Urothelium cell line (cell line): ENCODE data around the gene RTEL1.
"Not testable (repeated sequence)": the region's sequence is repeated elsewhere in the genome, so short reads cannot be mapped to it uniquely, and the experiment has no call there.

Source experiments
- DNase-seq: peaks from one replicate; pipeline ENCODE4 v3.0.0; 2011; ENCODE audit warnings: low spot score, mixed read lengths
- FAIRE-seq: peaks from 2 replicates; lab custom pipeline; 2011; peaks lifted over from hg19 to GRCh38; lab: Jason Lieb, UNC

RTEL1 gene

DNA sequence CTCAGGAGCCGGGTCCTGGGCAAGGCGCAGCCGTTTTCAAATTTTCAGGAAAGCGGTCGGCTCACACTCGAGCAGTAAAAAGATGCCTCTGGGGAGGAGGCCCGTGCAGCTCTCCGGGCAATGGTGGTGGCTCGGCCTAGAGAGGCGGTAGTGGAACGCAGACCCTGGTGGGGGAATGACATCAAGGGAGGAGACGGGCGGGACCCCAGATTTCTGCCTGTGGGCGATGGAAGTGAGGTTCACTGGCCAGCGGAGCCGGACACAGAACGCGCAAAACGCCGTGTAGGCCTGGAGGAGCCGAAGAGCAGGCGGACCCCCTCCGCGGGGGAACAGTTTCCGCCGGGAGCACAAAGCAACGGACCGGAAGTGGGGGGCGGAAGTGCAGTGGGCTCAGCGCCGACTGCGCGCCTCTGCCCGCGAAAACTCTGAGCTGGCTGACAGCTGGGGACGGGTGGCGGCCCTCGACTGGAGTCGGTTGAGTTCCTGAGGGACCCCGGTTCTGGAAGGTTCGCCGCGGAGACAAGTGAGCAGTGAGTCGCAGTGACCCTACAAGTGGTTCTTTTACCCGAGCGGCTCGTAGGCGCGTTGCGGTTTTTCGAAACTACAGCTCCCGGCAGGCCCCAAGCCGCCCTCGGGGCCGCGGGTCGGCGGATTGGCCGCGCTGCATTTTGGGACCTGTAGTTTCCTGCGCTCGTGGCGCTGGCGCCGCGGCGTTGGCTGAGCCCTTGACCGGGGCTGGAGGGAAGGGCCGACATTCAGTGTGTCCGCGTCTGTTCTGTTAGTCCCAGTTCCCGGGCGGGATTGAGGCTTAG lies at the start of gene RTEL1:
Gene RTEL1 (plus strand): TSS at position 376 of the 812 bp plus-strand sequence. CDS start 1,091 bp downstream, outside the sequence.
- DNase-seq: peak; percentile 93
- no peak for FAIRE-seq

DNA sequence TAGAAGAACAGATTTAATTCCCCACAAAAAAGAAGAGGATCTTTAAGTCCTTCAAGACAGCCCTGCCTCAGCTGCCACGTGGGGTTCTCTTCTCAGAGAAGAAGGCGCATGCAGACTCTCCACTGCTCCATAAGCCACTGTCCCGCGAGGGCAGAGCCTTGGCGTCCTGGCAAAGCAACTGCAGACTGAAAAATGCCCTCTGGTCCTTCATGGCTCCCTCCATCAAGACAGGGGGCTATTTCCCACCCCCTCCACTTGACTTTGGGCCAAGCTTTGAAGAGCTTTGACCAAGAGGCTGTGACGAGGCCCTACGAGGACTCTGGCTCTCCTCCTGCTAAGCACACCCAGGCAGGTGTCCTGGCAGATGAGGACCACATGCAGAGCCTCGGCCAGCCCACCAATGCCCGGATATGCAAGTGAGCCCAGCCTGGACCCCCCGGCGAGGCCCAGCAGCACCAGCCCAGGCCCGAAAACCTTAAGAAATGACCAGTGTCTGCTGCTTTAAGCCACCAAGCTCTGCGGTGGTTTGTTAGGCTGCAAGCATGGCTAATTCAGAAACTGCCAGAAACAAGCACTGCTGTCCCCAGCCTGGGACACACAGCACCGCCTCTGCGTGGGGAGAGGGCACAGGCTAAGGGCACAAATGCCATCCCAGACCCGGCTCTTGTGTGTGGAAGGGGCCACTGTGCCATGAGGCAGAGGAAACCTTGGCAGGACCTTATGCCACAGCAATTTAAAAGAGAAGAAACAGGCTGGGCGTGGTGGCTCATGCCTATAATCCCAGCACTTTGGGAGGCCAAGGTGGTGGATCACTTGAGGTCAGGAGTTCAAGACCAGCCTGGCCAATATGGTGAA lies 47.3 kb upstream of the RTEL1 start:
- no peak for DNase-seq
- no peak for FAIRE-seq

- DNase-seq: no peak
- no peak for FAIRE-seq
Measured at GRCh38 chr20:63611646-63612045, 46.5 kb upstream of the RTEL1 start.

- no peak for DNase-seq
- FAIRE-seq: no peak
Measured at GRCh38 chr20:63612276-63612931, 45.7 kb upstream of the RTEL1 start.

GRCh38 chr20:63613863-63614594 lies 44.1 kb upstream of the RTEL1 start:
- FAIRE-seq, DNase-seq: not testable (repeated sequence)

- no peak for DNase-seq
- no peak for FAIRE-seq
Measured at GRCh38 chr20:63617092-63617875, 40.8 kb upstream of the RTEL1 start.

GRCh38 chr20:63617876-63618265 lies 40.2 kb upstream of the RTEL1 start:
- FAIRE-seq (no peak), DNase-seq (no peak)

GRCh38 chr20:63618291-63618980 lies 39.7 kb upstream of the RTEL1 start:
- FAIRE-seq: no peak
- DNase-seq: no peak

DNA sequence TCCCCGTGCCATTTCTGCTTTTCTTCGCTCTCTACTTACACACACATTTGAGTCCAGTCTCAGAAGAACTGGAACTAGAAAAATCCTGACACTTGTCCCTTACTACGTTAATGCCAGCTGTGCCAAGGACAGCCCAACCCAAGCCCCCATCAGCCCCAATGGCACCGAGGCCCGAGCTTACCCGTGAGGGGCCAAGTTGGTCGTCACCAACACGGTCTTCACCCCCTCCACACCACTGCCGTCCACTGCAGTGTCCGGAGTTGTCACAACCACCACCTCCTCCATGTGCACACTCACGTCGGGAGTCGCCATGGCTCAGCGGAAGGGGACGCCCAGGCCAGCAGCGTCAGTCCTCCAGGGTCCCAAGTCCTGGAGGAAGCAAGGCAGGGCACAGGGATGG lies 39.0 kb upstream of the RTEL1 start:
- DNase-seq (no peak), FAIRE-seq (no peak)

GRCh38 chr20:63619505-63619904 lies 38.6 kb upstream of the RTEL1 start:
- DNase-seq (no peak), FAIRE-seq (no peak)

DNA sequence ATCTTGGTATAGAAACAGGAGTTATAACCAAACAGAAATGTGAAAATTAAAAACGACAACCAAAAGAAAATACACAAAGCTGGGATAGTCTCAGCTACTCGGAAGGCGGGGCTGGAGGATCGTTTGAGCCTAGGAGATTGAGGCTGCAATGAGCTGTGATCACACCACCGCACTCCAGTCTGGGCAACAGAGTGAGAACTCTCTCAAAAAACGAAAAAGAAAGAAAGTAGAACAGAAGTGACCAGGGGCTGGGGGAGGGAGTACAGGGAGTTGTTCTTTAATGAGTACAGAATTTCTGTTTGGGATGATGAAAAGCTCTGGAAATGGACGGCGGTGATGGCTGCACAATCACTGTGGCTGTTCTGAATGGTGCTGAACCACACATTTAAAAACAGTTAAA lies 37.1 kb upstream of the RTEL1 start:
- FAIRE-seq (no peak), DNase-seq (no peak)

DNA sequence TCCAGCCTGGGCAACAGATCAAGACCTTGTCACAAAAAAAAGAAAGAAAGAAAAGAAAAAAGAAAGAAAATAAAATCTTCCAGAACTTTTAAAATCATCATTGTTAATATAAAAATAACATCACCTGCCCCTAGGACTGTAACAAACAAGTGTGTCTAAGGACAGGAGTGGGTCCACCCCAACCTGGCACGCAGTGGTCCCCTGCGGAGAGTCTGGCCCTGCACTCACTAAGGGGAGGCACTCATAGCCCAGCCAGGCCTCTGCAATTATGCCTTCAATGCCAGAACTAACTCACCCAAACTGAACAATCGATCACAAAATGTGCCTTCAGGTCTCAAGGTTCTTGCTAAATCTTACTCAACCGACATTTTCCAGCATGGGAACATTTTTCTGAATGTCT lies 36.0 kb upstream of the RTEL1 start:
- no peak for DNase-seq
- no peak for FAIRE-seq

DNA sequence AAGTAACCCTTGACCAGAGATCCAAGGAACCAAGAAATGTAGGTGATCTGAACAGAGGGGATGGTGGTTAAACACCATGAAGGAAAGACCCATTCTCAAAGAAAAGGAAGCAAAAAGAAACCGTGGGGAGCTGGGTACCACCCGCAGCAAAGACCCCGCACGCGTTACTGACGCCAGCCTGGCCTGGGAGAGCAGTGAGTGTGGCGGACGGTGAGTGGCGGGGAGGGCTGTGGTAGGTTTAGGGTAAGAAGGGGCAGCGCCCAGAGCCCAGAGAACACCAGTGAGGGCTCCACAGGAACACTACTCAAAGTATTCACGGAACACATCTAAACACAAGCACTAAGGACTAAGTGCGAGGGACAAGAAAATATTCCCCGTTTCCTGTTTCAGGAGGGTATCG lies 35.4 kb upstream of the RTEL1 start:
- FAIRE-seq: no peak
- DNase-seq: no peak

DNA sequence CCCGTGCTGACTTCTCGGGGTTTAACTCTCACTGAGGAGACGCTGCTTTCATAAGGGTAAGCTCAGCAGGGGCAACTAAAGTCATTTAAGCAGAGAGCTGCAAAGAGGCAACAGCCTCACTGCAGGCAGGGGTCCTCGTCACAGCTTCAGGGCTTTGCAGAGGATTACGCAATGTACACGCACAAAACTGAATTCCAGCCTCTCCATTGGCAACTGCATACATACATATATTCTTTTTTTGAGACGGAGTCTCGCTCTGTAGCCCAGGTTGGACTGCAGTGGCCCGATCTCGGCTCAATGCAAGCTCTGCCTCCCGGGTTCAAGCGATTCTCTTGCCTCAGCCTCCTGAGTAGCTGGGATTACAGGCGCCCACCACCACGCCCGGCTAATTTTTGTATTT lies 33.6 kb upstream of the RTEL1 start:
- FAIRE-seq (no peak), DNase-seq (no peak)

DNA sequence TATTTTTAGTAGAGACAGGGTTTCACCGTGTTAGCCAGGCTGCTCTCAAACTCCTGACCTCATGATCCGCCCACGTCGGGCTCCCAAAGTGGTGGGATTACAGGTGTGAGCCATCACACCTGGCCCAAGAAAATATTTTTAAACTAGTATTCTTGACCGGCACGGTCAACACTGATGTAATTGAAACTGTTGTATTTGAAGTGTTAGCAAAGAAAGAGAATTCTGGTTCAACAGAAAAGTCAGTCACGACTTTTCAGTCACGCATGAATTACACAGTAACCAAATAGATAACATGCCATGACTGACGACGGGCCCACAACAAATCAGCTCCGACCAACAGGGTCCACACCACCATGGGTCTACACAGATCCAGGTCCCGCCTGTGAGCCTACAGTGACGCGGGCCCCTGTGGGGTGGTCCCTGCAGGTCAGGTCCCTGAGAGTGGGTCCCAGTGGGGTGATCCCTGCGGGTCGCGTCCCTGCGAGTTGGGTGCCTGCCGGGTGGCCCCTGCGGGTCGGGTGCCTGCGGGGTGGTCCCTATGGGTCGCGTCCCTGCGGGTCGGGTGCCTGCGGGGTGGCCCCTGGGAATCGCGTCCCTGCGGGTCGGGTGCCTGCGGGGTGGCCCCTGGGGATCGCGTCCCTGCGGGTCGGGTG lies 32.2 kb upstream of the RTEL1 start:
- FAIRE-seq (no peak), DNase-seq (no peak)

DNA sequence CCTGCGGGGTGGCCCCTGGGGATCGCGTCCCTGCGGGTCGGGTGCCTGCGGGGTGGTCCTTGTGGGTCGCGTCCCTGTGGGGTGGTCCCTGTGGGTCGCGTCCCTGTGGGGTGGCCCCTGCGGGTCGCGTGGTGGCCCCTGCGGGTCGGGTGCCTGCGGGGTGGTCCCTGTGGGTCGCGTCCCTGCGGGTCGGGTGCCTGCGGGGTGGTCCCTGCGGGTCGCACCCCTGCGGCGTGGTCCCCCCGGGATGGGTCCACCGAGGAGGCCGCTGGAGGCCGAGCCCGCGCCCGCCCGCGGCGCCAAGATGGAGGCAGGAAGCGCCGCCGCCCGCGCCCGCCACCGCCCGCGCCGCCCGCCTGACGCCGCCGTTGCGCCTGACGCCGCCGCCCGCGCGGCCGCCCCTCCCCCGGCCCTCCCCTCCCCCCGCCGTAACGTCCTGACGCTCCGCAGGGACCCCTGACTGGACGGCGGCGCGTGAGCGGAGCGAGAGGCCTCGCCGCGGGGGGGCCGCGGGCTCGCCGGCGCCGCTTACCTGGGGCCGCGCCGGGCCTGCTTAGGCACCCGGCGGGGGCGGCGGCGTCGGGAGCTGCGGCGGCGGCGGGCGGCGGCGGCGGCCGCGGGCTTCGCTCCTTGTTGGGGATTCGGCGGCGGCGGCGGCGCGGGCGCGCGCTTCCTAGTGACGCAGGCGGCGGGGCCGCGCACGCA lies 31.5 kb upstream of the RTEL1 start, which contains the start of gene GMEB2:
Gene GMEB2 (minus strand): TSS at position 678 of the 705 bp plus-strand sequence. CDS start 7,704 bp downstream, outside the sequence.
- no peak for FAIRE-seq
- peak; percentile 85 for DNase-seq

DNA sequence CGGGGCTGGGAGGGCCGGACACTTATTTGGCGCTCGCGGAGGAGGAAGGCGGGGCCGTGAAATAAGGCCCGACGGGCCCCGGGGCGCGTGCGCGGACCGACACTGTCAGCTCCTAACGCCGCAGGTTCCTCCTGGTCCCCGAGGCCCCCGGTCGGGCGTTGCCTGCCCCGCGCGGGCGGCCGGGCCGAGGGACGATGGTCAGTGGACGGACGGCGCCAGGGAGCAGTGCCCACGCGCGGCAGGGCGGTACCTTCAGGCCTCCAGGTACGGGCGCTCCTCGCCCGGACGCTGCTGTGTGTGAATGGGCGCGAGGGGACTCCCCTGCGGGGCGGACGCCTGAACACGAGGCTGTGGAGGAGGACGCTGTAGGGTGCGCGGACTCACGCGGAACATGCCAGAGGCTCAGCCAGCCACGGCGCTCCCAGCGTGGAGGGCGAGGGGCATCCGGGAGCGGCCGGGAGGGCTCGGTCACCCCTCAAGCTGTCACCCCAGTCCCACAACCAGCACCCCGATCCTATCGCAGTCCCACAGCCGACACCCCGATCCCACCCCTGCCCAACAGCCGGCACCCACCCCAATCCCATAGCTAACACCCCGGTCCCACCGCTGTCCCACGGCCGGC lies 30.9 kb upstream of the RTEL1 start:
- no peak for FAIRE-seq
- DNase-seq: peak; percentile 96
